ENCODE data around the gene C5orf24. TPM values are rescaled to one million over a fixed set of nuclear protein-coding genes. Genes with fewer than 3 reads are reported as not detected.
"Not testable (repeated sequence)": the region's sequence is repeated elsewhere in the genome, so short reads cannot be mapped to it uniquely, and the experiment has no call there.

The C5orf24 gene
- polyA plus RNA-seq, 1 experiment = 92.3 TPM

GRCh38 chr5:134879456-134879855 lies 33.7 kb downstream of the C5orf24 start:
- Histone ChIP-seq H3K27ac (ENCODE audit: low read depth, low read length) (no peak overlapping the region), H3K9me3 (ENCODE audit: control insufficient read depth, insufficient read depth, low read length) (no peaks in the 10 kb centered on the region; the same call in 1 of the 2 replicates), H3K4me3 (ENCODE audit: low read depth, low read length) (no peak overlapping the region), H3K27me3 (ENCODE audit: control insufficient read depth, insufficient read depth, low read length) (no peaks in the 10 kb centered on the region)
- ChIA-PET POLR2A (no interaction called here), CTCF (no interaction called here)
- TF ChIP-seq, protein P1, sequence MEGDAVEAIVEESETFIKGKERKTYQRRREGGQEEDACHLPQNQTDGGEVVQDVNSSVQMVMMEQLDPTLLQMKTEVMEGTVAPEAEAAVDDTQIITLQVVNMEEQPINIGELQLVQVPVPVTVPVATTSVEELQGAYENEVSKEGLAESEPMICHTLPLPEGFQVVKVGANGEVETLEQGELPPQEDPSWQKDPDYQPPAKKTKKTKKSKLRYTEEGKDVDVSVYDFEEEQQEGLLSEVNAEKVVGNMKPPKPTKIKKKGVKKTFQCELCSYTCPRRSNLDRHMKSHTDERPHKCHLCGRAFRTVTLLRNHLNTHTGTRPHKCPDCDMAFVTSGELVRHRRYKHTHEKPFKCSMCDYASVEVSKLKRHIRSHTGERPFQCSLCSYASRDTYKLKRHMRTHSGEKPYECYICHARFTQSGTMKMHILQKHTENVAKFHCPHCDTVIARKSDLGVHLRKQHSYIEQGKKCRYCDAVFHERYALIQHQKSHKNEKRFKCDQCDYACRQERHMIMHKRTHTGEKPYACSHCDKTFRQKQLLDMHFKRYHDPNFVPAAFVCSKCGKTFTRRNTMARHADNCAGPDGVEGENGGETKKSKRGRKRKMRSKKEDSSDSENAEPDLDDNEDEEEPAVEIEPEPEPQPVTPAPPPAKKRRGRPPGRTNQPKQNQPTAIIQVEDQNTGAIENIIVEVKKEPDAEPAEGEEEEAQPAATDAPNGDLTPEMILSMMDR (IDR thresholded peaks at IDR 0.05; ENCODE audit: low read depth, low read length) = no peak
- no peak for DNase-seq (ENCODE audit: low read depth, low spot score)

GRCh38 chr5:134880937-134881336 lies 35.2 kb downstream of the C5orf24 start:
- CTCF ChIA-PET; H3K4me3 ChIP-seq (ENCODE audit: low read depth, low read length); H3K27me3 ChIP-seq (ENCODE audit: control insufficient read depth, insufficient read depth, low read length); H3K9me3 ChIP-seq (ENCODE audit: control insufficient read depth, insufficient read depth, low read length); H3K27ac ChIP-seq (ENCODE audit: low read depth, low read length); DNase-seq (ENCODE audit: low read depth, low spot score): not testable (repeated sequence)
- POLR2A ChIA-PET = interaction anchor here (0.7 kb wide), 1 partner anchor 262 kb away, joined by 3 read pairs; no protein-coding TSS in a partner anchor

GRCh38 chr5:134881711-134882110 lies 35.9 kb downstream of the C5orf24 start:
- DNase-seq (ENCODE audit: low read depth, low spot score); H3K27ac ChIP-seq (ENCODE audit: low read depth, low read length); H3K4me3 ChIP-seq (ENCODE audit: low read depth, low read length); H3K9me3 ChIP-seq (ENCODE audit: control insufficient read depth, insufficient read depth, low read length); H3K27me3 ChIP-seq (ENCODE audit: control insufficient read depth, insufficient read depth, low read length); CTCF ChIA-PET: not testable (repeated sequence)
- POLR2A ChIA-PET = interaction anchor here (0.7 kb wide), 1 partner anchor 262 kb away, joined by 3 read pairs; no protein-coding TSS in a partner anchor

DNA sequence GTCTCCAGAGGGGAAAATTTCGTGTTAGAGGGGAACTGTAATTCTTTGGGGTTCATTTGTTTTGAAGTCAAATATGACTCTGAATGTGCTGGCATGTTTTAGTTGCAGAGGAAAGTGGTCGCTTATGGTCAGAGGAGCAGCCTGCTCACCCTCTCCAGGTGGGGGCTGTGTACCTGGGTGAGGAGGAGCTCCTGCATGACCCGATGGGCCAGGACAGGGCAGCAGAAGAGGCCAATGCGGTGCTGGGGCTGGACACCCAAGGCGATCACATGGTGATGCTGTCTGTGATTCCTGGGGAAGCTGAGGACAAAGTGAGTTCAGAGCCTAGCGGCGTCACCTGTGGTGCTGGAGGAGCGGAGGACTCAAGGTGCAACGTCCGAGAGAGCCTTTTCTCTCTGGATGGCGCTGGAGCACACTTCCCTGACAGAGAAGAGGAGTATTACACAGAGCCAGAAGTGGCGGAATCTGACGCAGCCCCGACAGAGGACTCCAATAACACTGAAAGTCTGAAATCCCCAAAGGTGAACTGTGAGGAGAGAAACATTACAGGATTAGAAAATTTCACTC lies 41.9 kb downstream of the C5orf24 start:
- Histone ChIP-seq H3K4me3 (ENCODE audit: low read depth, low read length) (no peak overlapping the region), H3K27ac (ENCODE audit: low read depth, low read length) (no peak overlapping the region), H3K27me3 (ENCODE audit: control insufficient read depth, insufficient read depth, low read length) (no peaks in the 10 kb centered on the region), H3K9me3 (ENCODE audit: control insufficient read depth, insufficient read depth, low read length) (peaks cover 5% of the 10 kb centered on the region)
- ChIA-PET CTCF (no interaction called here), POLR2A (no interaction called here)
- TF ChIP-seq, protein P1 (IDR thresholded peaks at IDR 0.05; ENCODE audit: low read depth, low read length) = no peak
- DNase-seq (ENCODE audit: low read depth, low spot score) = no peak

DNA sequence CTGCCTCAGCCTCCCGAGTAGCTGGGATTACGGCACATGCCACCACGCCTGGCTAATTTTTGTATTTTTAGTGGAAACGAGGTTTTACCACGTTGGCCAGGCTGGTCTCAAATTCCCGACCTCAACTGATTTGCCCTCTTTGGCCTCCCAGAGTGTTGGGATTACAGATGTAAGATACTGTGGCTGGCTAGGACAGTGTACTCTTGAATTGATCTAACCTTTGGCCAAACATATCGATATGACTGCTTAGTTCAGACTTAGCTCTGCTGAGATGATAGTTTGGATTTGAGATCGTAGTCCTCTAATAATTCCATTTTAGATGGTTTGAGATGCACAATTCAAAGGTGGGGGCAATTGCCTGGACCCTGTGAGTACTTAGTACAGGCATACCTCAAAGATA lies 43.6 kb downstream of the C5orf24 start:
- no peaks in the 10 kb centered on the region for H3K27me3 ChIP-seq (ENCODE audit: control insufficient read depth, insufficient read depth, low read length)
- no peak overlapping the region for H3K4me3 ChIP-seq (ENCODE audit: low read depth, low read length)
- TF ChIP-seq, protein P1 (IDR thresholded peaks at IDR 0.05; ENCODE audit: low read depth, low read length) = no peak
- H3K27ac ChIP-seq (ENCODE audit: low read depth, low read length) = no peak overlapping the region
- H3K9me3 ChIP-seq (ENCODE audit: control insufficient read depth, insufficient read depth, low read length) = peaks cover 5% of the 10 kb centered on the region
- no peak for DNase-seq (ENCODE audit: low read depth, low spot score)
- ChIA-PET POLR2A (no interaction called here), CTCF (no interaction called here)

DNA sequence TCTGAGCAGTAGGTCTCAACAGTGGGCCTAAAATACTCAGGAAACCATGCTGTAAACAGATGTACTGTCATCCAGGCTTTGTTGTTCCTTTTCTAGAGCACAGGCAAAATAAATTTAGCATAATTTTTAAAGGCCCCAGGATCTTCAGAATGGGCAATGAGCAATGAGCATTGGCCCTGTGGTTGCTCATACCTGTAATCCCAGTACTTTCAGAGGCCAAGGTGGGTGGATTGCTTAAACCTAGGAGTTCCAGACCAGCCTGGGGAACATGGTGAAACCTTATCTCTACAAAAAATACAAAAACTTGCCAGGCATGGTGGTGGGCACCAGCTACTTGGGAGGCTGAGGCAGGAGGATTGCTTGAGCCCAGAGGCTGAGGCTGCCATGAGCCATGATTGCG lies 45.7 kb downstream of the C5orf24 start:
- DNase-seq (ENCODE audit: low read depth, low spot score) = no peak
- Histone ChIP-seq H3K27ac (ENCODE audit: low read depth, low read length) (no peak overlapping the region), H3K27me3 (ENCODE audit: control insufficient read depth, insufficient read depth, low read length) (no peaks in the 10 kb centered on the region), H3K9me3 (ENCODE audit: control insufficient read depth, insufficient read depth, low read length) (peaks cover 5% of the 10 kb centered on the region), H3K4me3 (ENCODE audit: low read depth, low read length) (no peak overlapping the region)
- ChIA-PET CTCF (interaction anchor here (0.9 kb wide), 1 partner anchor 13 kb away, joined by 3 read pairs; no protein-coding TSS in a partner anchor), POLR2A (no interaction called here)
- TF ChIP-seq, protein P1 (IDR thresholded peaks at IDR 0.05; ENCODE audit: low read depth, low read length) = no peak
